Ascending aorta (tissue), 2 donors: ENCODE measurements around the gene LYPLAL1. TPM values are rescaled to one million over a fixed set of nuclear protein-coding genes. Genes with fewer than 3 reads are reported as not detected.

ENCODE experiments used
- DNase-seq, 2 donors: peaks; one replicate each; pipeline ENCODE4 v3.0.0-alpha.2; 2019; ENCODE audit warnings: low spot score in 2 of 2
- H3K27ac ChIP-seq, 2 donors: fragments of 200-600 bp; sonication (generic); one replicate each; pipeline ENCODE4 v1.5.1; 2016 to 2017; ENCODE audit warnings: mild to moderate bottlenecking in 1 of 2
- H3K27me3 ChIP-seq: fragments of 200-600 bp; sonication (generic); one replicate; pipeline ENCODE4 v1.5.1; 2017
- H3K36me3 ChIP-seq, 2 donors: fragments of 200-600 bp; sonication (generic); one replicate each; pipeline ENCODE4 v1.5.1; 2016
- H3K4me1 ChIP-seq, 2 donors: fragments of 200-600 bp; sonication (generic); one replicate each; pipeline ENCODE4 v1.5.1; 2016 to 2017; ENCODE audit warnings: mild to moderate bottlenecking in 1 of 2
- H3K4me3 ChIP-seq, 2 donors: fragments of 200-600 bp; sonication (generic); one replicate each; pipeline ENCODE4 v1.5.1; 2016 to 2017; ENCODE audit warnings: mild to moderate bottlenecking in 1 of 2
- H3K9me3 ChIP-seq, 2 donors: fragments of 200-600 bp; sonication (generic); one replicate each; pipeline ENCODE4 v1.5.1; 2016
- intact Hi-C: fragments of 100-400 bp; cut with DNase I; formaldehyde crosslinking; loops from one replicate; pipeline ENCODE4 v1.15.1; 2023
- total RNA-seq: library from RNA; depleted of rRNA; stranded (reverse); fragments of >200 nt; gene quantifications from one replicate; pipeline ENCODE4 v1.1.0, GENCODE V29; 2016
- TF ChIP-seq, protein P1 (sequence below), 3 experiments: fragments of 200-600 bp in 2 of 3; fragments of 450-650 bp in 1 of 3; sonication (generic) in 2 of 3; IDR thresholded peaks; one replicate each; pipeline ENCODE4 v1.5.1; 2016 to 2019; ENCODE audit warnings: antibody characterized with exemption in 3 of 3, mild to moderate bottlenecking in 1 of 3, moderate library complexity in 1 of 3

LYPLAL1 gene
- total RNA-seq, 1 donor from 2014 or later: 27.5 TPM

DNA sequence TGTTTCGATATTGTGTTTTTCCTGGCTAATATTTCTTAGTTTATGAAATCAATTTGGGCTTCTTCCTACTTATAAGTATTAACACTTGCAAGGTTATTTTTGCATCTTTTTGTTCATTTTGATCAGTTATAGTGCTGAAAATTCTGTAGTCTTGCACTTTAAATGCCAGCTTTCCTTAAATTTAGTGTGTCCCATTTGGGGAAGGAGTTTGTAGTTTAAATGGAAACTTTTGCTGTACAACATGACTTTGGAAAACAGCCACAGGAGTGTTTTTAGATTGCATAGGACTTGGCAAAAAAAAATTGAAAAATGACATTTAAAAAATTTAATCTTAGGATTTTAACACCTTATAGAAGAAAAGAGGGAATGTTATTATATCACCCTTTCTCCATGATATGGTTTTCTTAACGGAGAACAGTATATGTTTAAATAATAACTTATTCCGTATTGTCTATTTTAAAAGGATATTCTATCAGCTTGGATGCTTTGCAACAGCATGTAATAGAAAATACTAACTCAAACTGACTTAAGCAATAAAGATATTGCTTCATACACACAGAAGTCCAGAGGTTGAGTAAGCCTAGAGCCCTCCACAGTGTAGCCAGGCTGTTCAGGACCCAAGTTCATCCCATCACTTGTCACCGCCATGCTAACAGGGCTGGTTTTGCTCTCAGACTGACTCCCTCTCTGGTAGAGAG, 53.8 kb downstream of the LYPLAL1 start:
- no peak for DNase-seq
- H3K36me3 ChIP-seq: peaks cover 0 to 5% of the 10 kb centered on the region in 2 donors
- TF ChIP-seq, protein P1, sequence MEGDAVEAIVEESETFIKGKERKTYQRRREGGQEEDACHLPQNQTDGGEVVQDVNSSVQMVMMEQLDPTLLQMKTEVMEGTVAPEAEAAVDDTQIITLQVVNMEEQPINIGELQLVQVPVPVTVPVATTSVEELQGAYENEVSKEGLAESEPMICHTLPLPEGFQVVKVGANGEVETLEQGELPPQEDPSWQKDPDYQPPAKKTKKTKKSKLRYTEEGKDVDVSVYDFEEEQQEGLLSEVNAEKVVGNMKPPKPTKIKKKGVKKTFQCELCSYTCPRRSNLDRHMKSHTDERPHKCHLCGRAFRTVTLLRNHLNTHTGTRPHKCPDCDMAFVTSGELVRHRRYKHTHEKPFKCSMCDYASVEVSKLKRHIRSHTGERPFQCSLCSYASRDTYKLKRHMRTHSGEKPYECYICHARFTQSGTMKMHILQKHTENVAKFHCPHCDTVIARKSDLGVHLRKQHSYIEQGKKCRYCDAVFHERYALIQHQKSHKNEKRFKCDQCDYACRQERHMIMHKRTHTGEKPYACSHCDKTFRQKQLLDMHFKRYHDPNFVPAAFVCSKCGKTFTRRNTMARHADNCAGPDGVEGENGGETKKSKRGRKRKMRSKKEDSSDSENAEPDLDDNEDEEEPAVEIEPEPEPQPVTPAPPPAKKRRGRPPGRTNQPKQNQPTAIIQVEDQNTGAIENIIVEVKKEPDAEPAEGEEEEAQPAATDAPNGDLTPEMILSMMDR (IDR thresholded peaks at IDR 0.05): no peak
- H3K27ac ChIP-seq: no peak overlapping the region
- no peaks in the 10 kb centered on the region for H3K27me3 ChIP-seq
- no peaks in the 10 kb centered on the region for H3K9me3 ChIP-seq
- intact Hi-C loops: no loop called here
- no peak overlapping the region for H3K4me3 ChIP-seq
- peaks cover 0 to 4% of the 10 kb centered on the region in 2 donors for H3K4me1 ChIP-seq

DNA sequence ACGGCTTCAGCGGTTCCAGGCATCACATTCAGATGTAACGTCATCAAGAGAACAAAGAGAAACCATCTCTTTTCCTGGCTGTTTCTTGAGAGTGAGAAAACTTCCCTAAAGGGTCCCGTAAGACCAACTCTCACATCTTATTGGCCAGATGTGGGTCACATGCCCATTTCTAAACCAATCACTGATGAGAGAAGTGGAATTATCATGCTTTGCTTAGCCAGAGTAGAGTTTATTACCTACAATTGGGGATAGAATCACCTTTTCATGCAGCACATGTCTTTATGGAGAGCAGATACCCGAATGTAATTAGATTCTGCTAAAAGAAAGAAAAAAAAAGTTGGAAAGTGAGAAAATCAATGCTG, 54.4 kb downstream of the LYPLAL1 start:
- no peak overlapping the region for H3K27ac ChIP-seq
- peaks cover 0 to 5% of the 10 kb centered on the region in 2 donors for H3K36me3 ChIP-seq
- H3K4me3 ChIP-seq: no peak overlapping the region
- no peak for DNase-seq
- no peaks in the 10 kb centered on the region for H3K27me3 ChIP-seq
- H3K4me1 ChIP-seq: peaks cover 0 to 4% of the 10 kb centered on the region in 2 donors
- intact Hi-C loops: no loop called here
- H3K9me3 ChIP-seq: no peaks in the 10 kb centered on the region
- TF ChIP-seq, protein P1 (IDR thresholded peaks at IDR 0.05): no peak

DNA sequence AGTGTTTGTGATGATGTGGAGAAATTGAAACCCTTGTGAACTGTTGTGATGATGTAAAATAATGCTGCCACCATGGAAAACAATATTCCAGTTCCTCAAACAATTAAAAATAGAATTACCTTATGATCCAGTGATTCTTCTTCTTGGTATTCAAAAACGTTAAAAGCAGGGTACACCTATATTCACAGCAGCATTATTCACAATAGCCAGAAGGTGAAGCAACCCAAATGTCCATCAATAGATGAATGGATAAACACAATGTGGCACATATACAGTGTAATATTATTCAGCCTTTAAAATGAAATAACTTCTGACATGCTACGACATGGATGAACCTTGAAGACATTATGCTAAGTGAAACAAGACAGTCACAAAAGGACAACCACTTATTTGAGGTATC, 59.2 kb downstream of the LYPLAL1 start:
- Histone ChIP-seq H3K4me3 (no peak overlapping the region), H3K27ac (no peak overlapping the region), H3K27me3 (no peaks in the 10 kb centered on the region), H3K4me1 (no peaks in the 10 kb centered on the region), H3K9me3 (no peaks in the 10 kb centered on the region), H3K36me3 (peaks cover 0 to 5% of the 10 kb centered on the region in 2 donors)
- no peak for DNase-seq
- intact Hi-C loops: no loop called here
- TF ChIP-seq, protein P1 (IDR thresholded peaks at IDR 0.05): no peak

DNA sequence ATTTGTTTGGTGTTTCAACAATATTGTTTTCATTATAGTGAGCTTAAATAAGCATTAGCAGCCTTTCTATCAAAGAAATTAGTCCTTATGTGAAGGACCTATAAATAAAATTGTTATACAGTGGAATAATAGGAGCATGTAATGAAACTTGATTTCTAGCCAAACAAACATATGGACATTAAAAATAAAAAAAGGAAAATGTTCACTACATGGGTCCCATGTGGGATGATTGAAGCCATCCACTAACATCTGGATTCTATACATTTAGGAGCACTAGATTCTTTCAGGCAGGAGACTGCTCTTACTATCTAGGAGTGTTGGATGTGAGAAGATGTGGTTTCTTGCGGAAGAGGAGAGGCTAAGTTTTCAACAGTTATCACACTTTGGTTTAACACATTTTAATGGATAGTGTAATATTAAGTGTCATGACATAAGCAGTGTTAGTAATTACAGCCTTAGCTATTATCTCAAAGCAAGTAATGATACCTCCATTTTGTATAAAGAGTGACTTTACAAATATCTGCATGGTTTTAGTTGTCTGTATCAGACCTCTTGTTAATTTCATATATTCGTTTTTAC, 62.3 kb downstream of the LYPLAL1 start:
- H3K9me3 ChIP-seq: no peaks in the 10 kb centered on the region
- no peaks in the 10 kb centered on the region for H3K27me3 ChIP-seq
- DNase-seq: no peak
- no peak overlapping the region for H3K27ac ChIP-seq
- H3K4me1 ChIP-seq: no peaks in the 10 kb centered on the region
- no peak overlapping the region for H3K4me3 ChIP-seq
- TF ChIP-seq, protein P1 (IDR thresholded peaks at IDR 0.05): no peak
- H3K36me3 ChIP-seq: no peaks in the 10 kb centered on the region
- intact Hi-C loops: no loop called here

DNA sequence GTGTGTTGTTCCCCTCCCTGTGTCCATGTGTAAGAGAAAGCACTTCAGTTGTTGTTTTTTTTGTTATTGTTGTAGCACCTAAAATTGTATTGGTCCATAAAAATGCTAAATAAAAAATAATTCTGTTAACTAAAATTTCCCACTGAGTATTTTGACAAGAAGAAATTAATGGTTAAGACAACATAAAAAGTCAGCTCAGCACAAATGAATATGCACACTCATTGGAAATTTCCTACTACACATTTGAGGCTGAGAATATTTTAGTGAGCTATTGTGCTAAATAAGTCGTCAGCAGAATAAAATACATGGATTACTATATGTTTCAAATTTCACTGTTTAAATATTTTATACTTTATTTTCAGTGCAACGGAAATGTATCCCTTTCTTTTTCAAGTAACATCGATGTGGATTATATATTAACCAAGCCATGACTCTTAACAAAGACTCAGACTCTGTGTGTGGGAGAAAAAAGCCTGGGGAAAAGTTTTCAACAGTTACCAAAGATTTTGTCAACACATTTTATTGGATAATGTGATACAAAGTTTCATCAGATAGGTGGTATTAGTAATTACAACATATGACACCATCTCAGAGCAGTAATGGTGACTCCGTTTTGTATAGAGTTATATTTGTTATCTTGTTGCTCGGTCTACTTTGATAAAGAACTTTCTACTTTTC, 63.4 kb downstream of the LYPLAL1 start:
- DNase-seq: no peak
- no peaks in the 10 kb centered on the region for H3K4me1 ChIP-seq

More for the DNA sequence above, 63.4 kb downstream of the LYPLAL1 start:
- Histone ChIP-seq H3K27me3 (no peaks in the 10 kb centered on the region), H3K4me3 (no peak overlapping the region), H3K27ac (no peak overlapping the region), H3K36me3 (no peaks in the 10 kb centered on the region), H3K9me3 (no peaks in the 10 kb centered on the region)
- TF ChIP-seq, protein P1 (IDR thresholded peaks at IDR 0.05): no peak
- intact Hi-C loops: no loop called here
